Thyroid gland (tissue), 4 donors: ENCODE data around the gene TCIRG1.

Experiments
- POLR2A ChIP-seq, 2 donors: fragments of 450-650 bp; IDR thresholded peaks; one replicate each; pipeline ENCODE4 v1.6.1; 2017; ENCODE audit warnings: antibody characterized with exemption in 2 of 2, mild to moderate bottlenecking in 2 of 2, moderate library complexity in 1 of 2
- TF ChIP-seq, protein P1 (sequence below), 6 experiments: fragments of 200-600 bp in 3 of 6; fragments of 450-650 bp in 3 of 6; sonication (generic) in 3 of 6; IDR thresholded peaks; one replicate each; pipeline ENCODE4 v1.5.1; 2016 to 2019; ENCODE audit warnings: antibody characterized with exemption in 6 of 6, mild to moderate bottlenecking in 2 of 6, inconsistent platforms in 1 of 6, moderate library complexity in 1 of 6

DNA sequence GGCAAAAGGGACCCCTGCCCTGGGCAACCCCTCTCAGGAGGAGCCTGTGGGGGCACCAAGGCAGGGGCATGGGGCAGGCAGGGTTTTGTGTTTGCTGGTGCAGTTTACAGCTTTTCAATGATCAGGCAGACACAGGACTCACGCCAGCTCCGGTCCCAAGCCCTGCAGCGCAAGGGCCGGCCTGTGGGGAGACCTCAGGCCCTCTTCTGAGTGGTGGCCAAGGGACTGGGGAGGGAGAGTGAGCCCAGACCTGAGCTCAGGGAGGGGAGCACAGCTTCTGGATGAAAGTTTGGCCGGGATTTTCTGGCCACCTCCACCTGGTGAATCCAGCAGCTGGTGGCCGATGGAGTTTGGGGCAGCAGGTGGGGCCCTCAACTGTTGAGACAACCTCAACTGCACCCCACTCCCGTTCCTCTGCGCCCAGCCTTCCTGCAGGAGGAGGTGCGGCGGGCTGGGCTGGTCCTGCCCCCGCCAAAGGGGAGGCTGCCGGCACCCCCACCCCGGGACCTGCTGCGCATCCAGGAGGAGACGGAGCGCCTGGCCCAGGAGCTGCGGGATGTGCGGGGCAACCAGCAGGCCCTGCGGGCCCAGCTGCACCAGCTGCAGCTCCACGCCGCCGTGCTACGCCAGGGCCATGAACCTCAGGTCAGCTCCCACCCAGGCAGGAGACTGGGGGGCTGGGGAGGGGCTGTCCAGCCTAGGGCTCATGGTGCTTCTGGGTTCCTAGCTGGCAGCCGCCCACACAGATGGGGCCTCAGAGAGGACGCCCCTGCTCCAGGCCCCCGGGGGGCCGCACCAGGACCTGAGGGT, 3.6 kb downstream of the TCIRG1 start:
- TF ChIP-seq, protein P1, sequence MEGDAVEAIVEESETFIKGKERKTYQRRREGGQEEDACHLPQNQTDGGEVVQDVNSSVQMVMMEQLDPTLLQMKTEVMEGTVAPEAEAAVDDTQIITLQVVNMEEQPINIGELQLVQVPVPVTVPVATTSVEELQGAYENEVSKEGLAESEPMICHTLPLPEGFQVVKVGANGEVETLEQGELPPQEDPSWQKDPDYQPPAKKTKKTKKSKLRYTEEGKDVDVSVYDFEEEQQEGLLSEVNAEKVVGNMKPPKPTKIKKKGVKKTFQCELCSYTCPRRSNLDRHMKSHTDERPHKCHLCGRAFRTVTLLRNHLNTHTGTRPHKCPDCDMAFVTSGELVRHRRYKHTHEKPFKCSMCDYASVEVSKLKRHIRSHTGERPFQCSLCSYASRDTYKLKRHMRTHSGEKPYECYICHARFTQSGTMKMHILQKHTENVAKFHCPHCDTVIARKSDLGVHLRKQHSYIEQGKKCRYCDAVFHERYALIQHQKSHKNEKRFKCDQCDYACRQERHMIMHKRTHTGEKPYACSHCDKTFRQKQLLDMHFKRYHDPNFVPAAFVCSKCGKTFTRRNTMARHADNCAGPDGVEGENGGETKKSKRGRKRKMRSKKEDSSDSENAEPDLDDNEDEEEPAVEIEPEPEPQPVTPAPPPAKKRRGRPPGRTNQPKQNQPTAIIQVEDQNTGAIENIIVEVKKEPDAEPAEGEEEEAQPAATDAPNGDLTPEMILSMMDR (IDR thresholded peaks at IDR 0.05) = no peak
- no peak for TF ChIP-seq POLR2A (IDR thresholded peaks at IDR 0.05)
